GM12891 (cell line): Measurements from ENCODE around the gene EHMT1.

Experiments used
- POLR2A ChIP-seq: IDR thresholded peaks from 2 replicates; pipeline ENCODE4 v1.6.1; 2011; ENCODE audit warnings: low read depth, low read length, control low read depth
- POLR2AphosphoS5 ChIP-seq: IDR thresholded peaks from 2 replicates; pipeline ENCODE4 v1.6.1; 2011; ENCODE audit warnings: low read depth, low read length, control low read depth
- SPI1 ChIP-seq: IDR thresholded peaks from 2 replicates; pipeline ENCODE4 v1.6.1; 2011; ENCODE audit warnings: low read depth, low read length, control low read depth
- TAF1 ChIP-seq: IDR thresholded peaks from 2 replicates; pipeline ENCODE4 v1.6.1; 2011; ENCODE audit warnings: low read depth, low read length, control low read depth

DNA sequence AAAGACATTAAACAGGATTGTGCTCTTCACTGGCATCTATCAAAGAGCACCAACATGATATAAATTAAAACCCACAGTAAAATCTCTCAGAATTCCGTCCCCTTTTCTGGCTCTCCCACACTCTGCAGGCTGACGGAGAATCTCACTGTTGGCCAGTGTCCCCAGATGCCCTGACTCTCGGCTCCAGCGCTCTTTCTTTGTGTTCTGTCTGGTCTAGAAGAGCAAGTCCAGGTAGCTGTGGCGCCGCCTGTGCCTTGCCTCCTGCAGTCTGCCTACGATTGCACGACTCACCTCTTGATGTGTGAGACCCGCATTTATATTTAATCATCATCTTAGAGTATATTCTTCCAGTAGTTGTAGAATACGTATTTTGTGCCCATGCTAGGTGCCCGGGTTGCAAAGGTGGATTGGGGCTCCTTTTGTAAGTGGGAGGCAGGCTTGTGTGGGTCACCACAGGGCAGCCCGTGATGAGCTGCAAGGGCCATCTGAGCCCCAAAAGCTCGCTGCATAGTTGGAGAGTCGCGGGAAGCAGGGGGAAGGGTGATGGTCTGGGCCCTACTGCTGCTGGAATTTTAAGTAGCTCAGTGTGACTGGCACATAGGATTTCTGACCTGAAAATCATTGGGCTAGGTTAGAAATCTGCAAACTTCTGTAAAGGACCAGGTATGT lies 55.6 kb downstream of the EHMT1 start:
- TF ChIP-seq POLR2AphosphoS5 (no peak), SPI1 (no peak), TAF1 (no peak), POLR2A (no peak)
